A549 treated with CORT108297 at 1 μM for 4 hours (cell line): Measurements from ENCODE around the gene PHC1. TPM values are rescaled to one million over a fixed set of nuclear protein-coding genes. Genes with fewer than 3 reads are reported as not detected.

Source experiments
- total RNA-seq: library from RNA; stranded (reverse); fragments of 200-300 nt; extraction: Qiagen RNA extraction; gene quantifications from 5 replicates; pipeline ENCODE4 v1.2.3, GENCODE V29; 2022

Gene PHC1
- total RNA-seq: 8.2 to 11.9 TPM (median 10.8 TPM) in 5 replicates

GRCh38 chr12:8914033-8914715 is at the start of gene PHC1:
Gene PHC1, plus strand, starts transcription at chr12:8914509. Its CDS starts 3,169 bp downstream, at chr12:8917678.

GRCh38 chr12:8949342-8950220 is 35.3 kb downstream of the PHC1 start, which contains the start of gene M6PR:
Gene M6PR, minus strand, starts transcription at chr12:8949645. Its CDS starts 3,241 bp downstream, at chr12:8946404.

GRCh38 chr12:8989413-8989812 is 75.1 kb downstream of the PHC1 start, which contains the start of gene KLRG1:
Gene KLRG1, plus strand, starts transcription at chr12:8989546. Its CDS starts 90 bp downstream, at chr12:8989636.

Other genes with a start within 250 kb of the PHC1 start
- gene RIMKLB, start 216.5 kb upstream of the PHC1 start, total RNA-seq: 15.1 to 17.9 TPM (median 17.3 TPM) in 5 replicates
- not detected in 5 replicates for gene A2ML1, start 91.9 kb upstream of the PHC1 start, total RNA-seq
- 153 to 167 TPM (median 159 TPM) in 5 replicates for gene M6PR, start 35.1 kb downstream of the PHC1 start, total RNA-seq
- 1.6 to 2.5 TPM (median 1.9 TPM) in 5 replicates for gene KLRG1, start 75.0 kb downstream of the PHC1 start, total RNA-seq
- 0.27 TPM in 1 of 5 replicates, not detected in the others for gene A2M, start 201.4 kb downstream of the PHC1 start, total RNA-seq